HepG2 (cell line): ENCODE data around the gene TBC1D20. TPM values are rescaled to one million over a fixed set of nuclear protein-coding genes. Genes with fewer than 3 reads are reported as not detected.

ENCODE experiments used
- ASH2L ChIP-seq: fragments of 300-600, 200-600 bp; sonication (generic); IDR thresholded peaks from 2 replicates; pipeline ENCODE4 v1.7.0; 2017; ENCODE audit warnings: low read depth, mild to moderate bottlenecking, moderate library complexity, mixed read lengths, low read length; ENCODE audit not compliant: insufficient read length
- BRD4 ChIP-seq: sonication (generic); formaldehyde crosslinking; IDR thresholded peaks from 2 replicates; pipeline ENCODE4 v1.4.0; 2020; ENCODE audit warnings: missing genetic modification reagents
- CBX1 ChIP-seq: IDR thresholded peaks from one replicate; pipeline ENCODE4 v1.6.1; 2016; ENCODE audit warnings: antibody characterized with exemption, low read depth
- GTF3A ChIP-seq: sonication (generic); formaldehyde crosslinking; conservative IDR thresholded peaks from 2 replicates; pipeline ENCODE4 v1.4.0; 2020; ENCODE audit warnings: mild to moderate bottlenecking, missing genetic modification reagents
- NKX3-1 ChIP-seq: sonication (generic); formaldehyde crosslinking; IDR thresholded peaks from 2 replicates; pipeline ENCODE4 v1.5.0; 2020; ENCODE audit warnings: missing genetic modification reagents
- NRL ChIP-seq: sonication (generic); formaldehyde crosslinking; IDR thresholded peaks from 2 replicates; pipeline ENCODE4 v1.5.0; 2020; ENCODE audit warnings: missing genetic modification reagents, mild to moderate bottlenecking, moderate library complexity, borderline replicate concordance
- PLSCR1 ChIP-seq: sonication (generic); formaldehyde crosslinking; IDR thresholded peaks from 2 replicates; pipeline ENCODE4 v1.5.0; 2020; ENCODE audit warnings: missing genetic modification reagents, mild to moderate bottlenecking, borderline replicate concordance
- RBM39 ChIP-seq: fragments of 200-400 bp; formaldehyde crosslinking; IDR thresholded peaks from one replicate; pipeline ENCODE4 v1.6.1; 2018; ENCODE audit warnings: antibody characterized with exemption, mild to moderate bottlenecking, low read depth, low read length; ENCODE audit not compliant: poor library complexity, severe bottlenecking
- TERF1 ChIP-seq: sonication (generic); formaldehyde crosslinking; IDR thresholded peaks from 2 replicates; pipeline ENCODE4 v1.8.0; 2022; ENCODE audit warnings: mild to moderate bottlenecking, missing genetic modification reagents, moderate library complexity
- TRAFD1 ChIP-seq: sonication (generic); formaldehyde crosslinking; IDR thresholded peaks from 2 replicates; pipeline ENCODE4 v1.5.1; 2020; ENCODE audit warnings: missing genetic modification reagents, mild to moderate bottlenecking, borderline replicate concordance
- TSC22D2 ChIP-seq: sonication (generic); formaldehyde crosslinking; IDR thresholded peaks from 2 replicates; pipeline ENCODE4 v1.5.1; 2020; ENCODE audit warnings: missing genetic modification reagents, mild to moderate bottlenecking, borderline replicate concordance
- ZBTB43 ChIP-seq: sonication (generic); formaldehyde crosslinking; conservative IDR thresholded peaks from 2 replicates; pipeline ENCODE4 v1.4.0; 2020; ENCODE audit warnings: missing genetic modification reagents
- ZFX ChIP-seq: sonication (generic); formaldehyde crosslinking; IDR thresholded peaks from 2 replicates; pipeline ENCODE4 v1.4.0; 2020; ENCODE audit warnings: mild to moderate bottlenecking, low read depth, missing genetic modification reagents, moderate library complexity
- ZKSCAN5 ChIP-seq: sonication (generic); formaldehyde crosslinking; IDR thresholded peaks from 2 replicates; pipeline ENCODE4 v1.5.1; 2020; ENCODE audit warnings: mild to moderate bottlenecking, missing genetic modification reagents
- ZNF326 ChIP-seq: sonication (generic); formaldehyde crosslinking; IDR thresholded peaks from 2 replicates; pipeline ENCODE4 v1.4.0; 2020; ENCODE audit warnings: missing genetic modification reagents, borderline replicate concordance
- ZNF34 ChIP-seq: sonication (generic); formaldehyde crosslinking; IDR thresholded peaks from 2 replicates; pipeline ENCODE4 v1.4.0; 2020; ENCODE audit warnings: mild to moderate bottlenecking, missing genetic modification reagents, borderline replicate concordance
- ZNF431 ChIP-seq: sonication (generic); formaldehyde crosslinking; IDR thresholded peaks from 2 replicates; pipeline ENCODE4 v1.9.0; 2022; ENCODE audit warnings: missing genetic modification reagents, low read depth, mild to moderate bottlenecking, borderline replicate concordance
- ZNF547 ChIP-seq: sonication (generic); formaldehyde crosslinking; IDR thresholded peaks from 2 replicates; pipeline ENCODE4 v1.5.1; 2020; ENCODE audit warnings: mild to moderate bottlenecking, missing genetic modification reagents
- ZNF598 ChIP-seq: sonication (generic); formaldehyde crosslinking; IDR thresholded peaks from 2 replicates; pipeline ENCODE4 v1.5.1; 2020; ENCODE audit warnings: mild to moderate bottlenecking, missing genetic modification reagents, borderline replicate concordance
- ZNF704 ChIP-seq: sonication (generic); formaldehyde crosslinking; IDR thresholded peaks from 2 replicates; pipeline ENCODE4 v1.8.1; 2023; ENCODE audit warnings: mild to moderate bottlenecking, inconsistent platforms, moderate library complexity, missing genetic modification reagents, borderline replicate concordance
- ZSCAN20 ChIP-seq: sonication (generic); formaldehyde crosslinking; IDR thresholded peaks from 2 replicates; pipeline ENCODE4 v1.4.0; 2020; ENCODE audit warnings: missing genetic modification reagents, mild to moderate bottlenecking, borderline replicate concordance
- ZSCAN31 ChIP-seq: sonication (generic); formaldehyde crosslinking; IDR thresholded peaks from 2 replicates; pipeline ENCODE4 v1.5.0; 2020; ENCODE audit warnings: low read depth, mild to moderate bottlenecking, missing genetic modification reagents
- polyA plus RNA-seq, 8 experiments: library from polyadenylated mRNA; depleted of rRNA in 3 of 8; stranded (reverse) in 7 of 8; unstranded in 1 of 8; fragments of >200 nt; fragmentation: Illumina TruSeq in 4 of 8; extraction: Trizol in 4 of 8; gene quantifications; 2 replicates each; pipeline versions ENCODE4 v1.2.1 to v1.2.3, GENCODE V29; 2011 to 2016; ENCODE audit warnings: low read depth in 4 of 8, missing spikeins in 1 of 8, mixed read lengths in 1 of 8; ENCODE audit not compliant: insufficient read depth in 1 of 8
- total RNA-seq, 5 experiments: library from RNA; depleted of rRNA; stranded (reverse); fragments of >200 nt; fragmentation: Illumina TruSeq; extraction: Trizol; gene quantifications; 2 replicates each; pipeline ENCODE4 v1.2.3, GENCODE V29; 2016; ENCODE audit warnings: low read depth in 1 of 5

Gene TBC1D20
- total and polyA plus RNA-seq, 2 of the 13 experiments (the other 11 are each of a cell fraction or from before 2014, with no cell fraction given): 36.6 to 47.1 TPM

GRCh38 chr20:401682-402495, 60.4 kb downstream of the TBC1D20 start (continued):
- TF ChIP-seq ZNF326 (CRISPR knock-in tag) (peak; percentile 48; the same call in 1 of the 2 replicates), ZNF547 (CRISPR knock-in tag) (peak; percentile 39; the same call in 1 of the 2 replicates), ASH2L (peak; percentile 72), ZFX (CRISPR knock-in tag) (no peak; the same call in 1 of the 2 replicates), NKX3-1 (CRISPR knock-in tag) (no peak), ZNF598 (no peak), GTF3A (CRISPR knock-in tag) (no peak; the same call in 1 of the 2 replicates), TERF1 (CRISPR knock-in tag) (no peak), TSC22D2 (CRISPR knock-in tag) (peak; percentile 55; the same call in 1 of the 2 replicates), ZNF431 (CRISPR knock-in tag) (peak; percentile 23; the same call in 1 of the 2 replicates), NRL (CRISPR knock-in tag) (no peak), ZSCAN31 (CRISPR knock-in tag) (0 out of 2 replicates have a peak, but pooled peaks have one; percentile 27), CBX1 (no peak), TRAFD1 (CRISPR knock-in tag) (no peak), ZSCAN20 (no peak), ZBTB43 (CRISPR knock-in tag) (no peak), BRD4 (CRISPR knock-in tag) (peak; percentile 78; the same call in 1 of the 2 replicates), ZNF34 (CRISPR knock-in tag) (no peak), ZNF704 (no peak), PLSCR1 (CRISPR knock-in tag) (no peak), RBM39 (no peak), ZKSCAN5 (no peak)
